Vagina (tissue), 2 donors: ENCODE measurements around the gene MPRIP.

Source experiments
- POLR2A ChIP-seq, 2 donors: fragments of 450-650 bp; IDR thresholded peaks; one replicate each; pipeline ENCODE4 v1.6.1; 2017; ENCODE audit warnings: antibody characterized with exemption in 2 of 2, mild to moderate bottlenecking in 2 of 2, moderate library complexity in 2 of 2
- POLR2AphosphoS5 ChIP-seq, 2 donors: sonication (generic); formaldehyde crosslinking; IDR thresholded peaks; one replicate each; pipeline ENCODE4 v1.9.0; 2017; ENCODE audit warnings: antibody characterized with exemption in 2 of 2, mild to moderate bottlenecking in 2 of 2, low read depth in 1 of 2; ENCODE audit not compliant: insufficient read depth in 1 of 2
- TF ChIP-seq, protein P1 (sequence below), 3 experiments: fragments of 450-650 bp in 2 of 3; fragments of 200-600 bp in 1 of 3; sonication (generic) in 1 of 3; IDR thresholded peaks; one replicate each; pipeline ENCODE4 v1.5.1; 2017 to 2019; ENCODE audit warnings: antibody characterized with exemption in 3 of 3, mild to moderate bottlenecking in 2 of 3, moderate library complexity in 2 of 3

DNA sequence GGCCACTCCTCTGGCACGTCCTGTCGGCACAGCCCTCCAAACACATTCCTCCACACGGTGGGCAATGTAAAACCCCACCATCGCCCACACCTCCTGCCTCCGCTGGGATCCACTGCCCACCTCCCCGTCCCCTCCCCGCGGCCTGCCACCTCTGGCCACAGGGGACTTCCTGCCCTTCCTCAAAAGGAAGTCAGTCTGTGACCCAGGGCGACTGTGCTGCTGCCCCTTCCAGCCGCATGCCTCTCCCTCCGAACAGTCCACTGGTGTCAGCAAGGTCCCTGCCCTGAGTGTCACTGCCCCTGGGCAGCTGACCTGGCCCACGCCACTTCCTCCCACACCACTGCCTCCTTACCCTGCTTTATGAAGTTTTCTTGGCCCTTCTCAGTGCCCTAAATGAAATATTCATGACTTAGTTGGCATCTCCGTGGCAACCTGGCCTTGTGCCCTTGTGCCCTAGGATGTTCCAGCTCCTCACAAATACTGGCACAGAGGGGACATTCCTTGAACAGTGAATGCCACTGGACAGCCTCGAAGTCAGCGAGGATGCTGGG, 161.9 kb downstream of the MPRIP start:
- TF ChIP-seq POLR2A (IDR thresholded peaks at IDR 0.05) (no peak), POLR2AphosphoS5 (IDR thresholded peaks at IDR 0.05; ENCODE audit: insufficient read depth in 1 of 2, low read depth in 1 of 2) (no peak)
- TF ChIP-seq, protein P1, sequence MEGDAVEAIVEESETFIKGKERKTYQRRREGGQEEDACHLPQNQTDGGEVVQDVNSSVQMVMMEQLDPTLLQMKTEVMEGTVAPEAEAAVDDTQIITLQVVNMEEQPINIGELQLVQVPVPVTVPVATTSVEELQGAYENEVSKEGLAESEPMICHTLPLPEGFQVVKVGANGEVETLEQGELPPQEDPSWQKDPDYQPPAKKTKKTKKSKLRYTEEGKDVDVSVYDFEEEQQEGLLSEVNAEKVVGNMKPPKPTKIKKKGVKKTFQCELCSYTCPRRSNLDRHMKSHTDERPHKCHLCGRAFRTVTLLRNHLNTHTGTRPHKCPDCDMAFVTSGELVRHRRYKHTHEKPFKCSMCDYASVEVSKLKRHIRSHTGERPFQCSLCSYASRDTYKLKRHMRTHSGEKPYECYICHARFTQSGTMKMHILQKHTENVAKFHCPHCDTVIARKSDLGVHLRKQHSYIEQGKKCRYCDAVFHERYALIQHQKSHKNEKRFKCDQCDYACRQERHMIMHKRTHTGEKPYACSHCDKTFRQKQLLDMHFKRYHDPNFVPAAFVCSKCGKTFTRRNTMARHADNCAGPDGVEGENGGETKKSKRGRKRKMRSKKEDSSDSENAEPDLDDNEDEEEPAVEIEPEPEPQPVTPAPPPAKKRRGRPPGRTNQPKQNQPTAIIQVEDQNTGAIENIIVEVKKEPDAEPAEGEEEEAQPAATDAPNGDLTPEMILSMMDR (IDR thresholded peaks at IDR 0.05): no peak
